GM19397 (cell line): Measurements from ENCODE around the gene TRPM4.
"Not testable (repeated sequence)": the region's sequence is repeated elsewhere in the genome, so short reads cannot be mapped to it uniquely, and the experiment has no call there.

Experiments
- ATAC-seq: cut with Tn5 transposase; IDR thresholded peaks from one replicate; pipeline ENCODE4 v1.9.1; 2021; ENCODE audit warnings: mild to moderate bottlenecking, moderate library complexity; ENCODE audit not compliant: unreplicated experiment

TRPM4 gene

DNA sequence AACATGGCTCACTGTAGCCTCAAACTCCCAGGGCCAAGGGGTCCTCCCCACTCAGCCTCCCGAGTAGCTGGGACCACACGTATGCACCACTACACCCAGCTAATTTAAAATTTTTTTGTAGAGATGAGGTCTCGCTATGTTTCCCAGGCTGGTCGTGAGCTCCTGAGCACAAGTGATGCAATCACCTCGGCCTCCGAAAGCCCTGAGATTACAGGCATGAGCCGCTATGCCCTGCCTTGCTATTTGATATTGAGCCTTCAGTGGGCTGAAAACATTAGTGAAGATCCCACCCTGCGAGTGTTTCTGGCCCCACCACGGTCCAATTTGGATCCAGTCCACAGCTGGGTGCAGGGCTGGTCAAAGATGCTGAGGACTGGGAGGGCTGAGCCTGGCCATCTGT lies 65.9 kb downstream of the TRPM4 start:
- ATAC-seq = no peak

DNA sequence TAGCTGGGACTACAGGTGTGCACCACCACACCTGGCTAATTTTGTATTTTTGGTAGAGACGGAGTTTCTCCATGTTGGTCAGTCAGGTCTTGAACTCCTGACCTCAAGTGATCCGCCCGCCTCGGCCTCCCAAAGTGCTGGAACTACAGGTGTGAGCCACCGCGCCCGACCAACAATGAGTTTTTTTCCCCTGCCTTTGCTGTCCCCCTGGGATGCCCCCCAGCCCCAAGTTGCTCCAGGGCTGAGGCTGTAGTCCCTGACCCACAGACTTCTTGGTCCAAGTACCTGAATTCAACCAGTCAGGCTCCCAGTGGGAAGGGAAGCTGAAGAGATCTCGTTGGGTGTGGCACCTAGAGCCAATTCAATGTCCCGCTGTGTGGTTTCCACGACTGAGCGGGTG lies 66.8 kb downstream of the TRPM4 start:
- ATAC-seq = not testable (repeated sequence)

DNA sequence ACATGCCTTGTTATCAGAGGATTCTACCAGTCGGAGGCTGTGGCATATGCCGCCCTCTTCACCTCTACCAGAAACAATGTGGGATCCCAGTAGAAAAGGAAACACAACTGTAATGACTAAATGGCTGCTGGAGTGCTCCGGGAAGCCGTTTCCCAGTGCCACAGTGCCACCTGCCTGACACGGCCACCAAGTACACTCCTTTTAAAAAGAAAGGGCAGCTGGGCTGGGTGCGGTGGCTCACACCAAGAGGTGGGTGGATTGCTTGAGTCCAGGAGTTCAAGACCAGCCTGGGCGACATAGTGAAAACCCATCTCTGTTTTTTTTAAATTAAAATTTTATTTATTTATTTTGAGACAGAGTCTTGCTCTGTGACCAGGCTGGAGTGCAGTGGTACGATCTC lies 67.3 kb downstream of the TRPM4 start:
- ATAC-seq = no peak

DNA sequence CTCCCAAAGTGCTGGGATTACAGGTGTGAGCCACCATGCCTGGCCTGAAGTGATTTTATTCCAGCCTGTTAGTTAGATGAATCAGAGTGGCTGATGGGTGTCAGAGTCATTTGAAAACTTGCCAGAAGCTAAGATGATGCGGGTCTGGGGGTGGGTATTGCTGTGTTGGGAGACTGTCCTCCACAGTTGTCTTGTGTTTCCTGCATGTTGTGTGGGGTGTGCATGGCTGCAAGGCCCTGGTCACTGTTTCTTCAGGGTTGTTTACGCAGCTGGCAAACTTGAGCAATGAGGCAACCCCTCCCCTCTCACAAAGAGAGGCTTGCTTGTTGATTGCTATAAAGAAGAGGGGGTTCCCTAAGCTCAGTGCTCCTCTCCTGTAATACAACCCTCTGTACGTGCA lies 71.8 kb downstream of the TRPM4 start:
- no peak for ATAC-seq

DNA sequence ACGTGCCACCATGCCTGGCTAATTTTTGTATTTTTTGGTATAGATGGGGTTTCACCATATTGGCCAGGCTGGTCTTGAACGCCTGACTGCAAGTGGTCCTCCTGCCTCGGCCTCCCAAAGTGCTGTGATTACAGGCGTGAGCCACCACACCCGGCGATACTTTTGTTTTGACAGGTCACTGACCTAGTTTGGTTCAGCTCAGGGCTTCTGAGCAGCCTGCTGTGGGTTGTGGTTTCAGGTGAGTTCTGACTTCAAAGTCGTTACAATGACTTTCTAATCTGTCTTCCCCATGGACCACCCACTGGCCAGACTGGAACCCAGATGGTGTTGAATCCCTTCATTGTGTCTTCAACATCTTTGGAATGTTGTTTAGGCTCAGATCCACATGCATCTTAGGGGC lies 73.8 kb downstream of the TRPM4 start:
- no peak for ATAC-seq

DNA sequence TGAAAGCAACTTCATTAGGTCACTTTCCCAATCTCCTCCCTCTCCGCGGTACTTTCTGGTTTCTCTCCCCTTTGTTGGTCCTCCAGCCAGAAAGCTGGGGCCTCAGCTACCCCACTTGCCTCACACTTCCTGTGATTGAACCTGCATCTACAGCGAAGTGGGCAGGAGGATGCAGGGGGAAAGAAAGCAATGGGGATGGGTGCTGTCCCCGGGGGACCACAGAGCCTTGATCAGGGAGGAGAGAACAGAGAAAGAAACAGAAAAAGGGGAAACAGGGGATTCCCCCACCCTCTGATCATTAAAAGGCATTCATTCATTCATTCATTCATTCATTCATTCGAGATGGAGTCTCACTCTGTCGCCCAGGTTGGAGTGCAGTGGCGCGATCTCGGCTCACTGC lies 74.2 kb downstream of the TRPM4 start:
- no peak for ATAC-seq

DNA sequence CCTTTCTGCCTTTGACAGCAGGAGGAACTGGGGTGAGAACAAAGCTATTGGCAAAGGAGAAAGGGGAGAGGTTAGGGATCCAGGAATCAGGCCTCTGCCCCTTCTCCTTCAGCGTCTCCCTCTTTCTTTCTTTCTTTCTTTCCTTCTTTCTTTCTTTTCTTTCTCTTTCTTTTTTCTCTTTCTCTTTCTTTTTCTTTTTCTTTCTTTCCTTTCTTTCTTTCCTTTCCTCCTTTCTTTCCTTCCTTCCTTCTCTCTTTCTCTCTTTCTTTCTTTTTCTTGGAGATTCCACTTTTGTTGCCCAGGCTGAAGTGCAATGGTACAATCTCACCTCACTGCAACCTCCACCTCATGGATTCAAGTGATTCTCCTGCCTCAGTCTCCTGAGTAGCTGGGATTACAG lies 75.6 kb downstream of the TRPM4 start:
- ATAC-seq = no peak

DNA sequence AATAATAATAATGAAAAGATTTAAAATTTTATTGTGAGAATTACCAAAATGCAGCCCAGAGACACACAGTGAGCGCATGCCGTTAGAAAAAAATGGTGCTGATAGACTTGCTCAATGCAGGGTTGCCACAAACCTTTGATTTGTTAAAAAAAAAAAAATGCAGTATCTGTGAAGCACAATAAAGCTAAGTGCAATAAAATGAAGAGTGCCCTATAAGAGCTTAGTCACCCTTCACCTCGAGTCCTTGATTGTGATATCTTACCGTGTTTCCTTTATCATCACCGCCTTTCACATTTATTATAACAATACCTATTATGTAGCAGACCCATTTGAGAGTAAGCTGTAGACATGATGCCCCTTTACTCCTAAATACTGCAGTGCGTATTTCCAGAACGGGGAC lies 84.2 kb downstream of the TRPM4 start:
- ATAC-seq = no peak

DNA sequence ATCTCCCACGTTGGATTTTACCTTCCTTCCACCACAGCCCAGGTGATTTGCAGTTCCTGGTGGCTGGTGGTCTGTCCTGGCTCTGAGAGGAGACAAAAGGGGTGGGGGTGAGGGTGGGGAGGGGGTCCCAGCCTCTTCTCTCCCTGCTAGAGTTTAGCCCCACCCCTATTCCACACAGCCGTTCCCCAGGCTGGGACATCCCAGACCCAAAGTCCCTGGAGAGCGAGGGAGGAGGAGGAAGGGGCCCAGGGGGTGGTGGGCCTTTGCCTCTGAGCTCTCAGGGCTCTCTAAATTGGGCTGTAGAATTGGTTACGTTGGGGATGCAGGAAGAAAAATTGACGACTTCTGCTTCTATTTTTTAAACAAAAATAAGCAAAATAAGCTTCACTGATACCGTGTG lies 85.5 kb downstream of the TRPM4 start:
- no peak for ATAC-seq

DNA sequence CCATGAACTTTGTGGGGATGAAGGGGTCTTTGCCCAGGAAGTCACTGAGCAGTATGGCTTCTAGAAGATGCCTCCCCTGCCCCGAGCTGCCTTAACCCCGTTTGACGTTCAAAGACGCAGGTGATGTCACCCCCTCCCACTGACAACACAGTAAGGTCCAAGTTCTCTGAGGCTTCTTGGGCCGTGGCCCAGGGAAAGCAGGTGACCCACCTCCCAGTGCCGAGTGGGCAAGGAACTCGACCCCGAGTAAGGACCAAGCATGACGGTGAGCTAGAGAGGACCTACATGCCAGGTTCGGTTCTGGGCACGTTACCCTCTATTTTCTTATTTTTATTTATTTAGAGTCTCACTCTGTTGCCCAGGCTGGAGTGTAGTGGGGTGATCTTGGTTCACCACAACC lies 86.1 kb downstream of the TRPM4 start:
- ATAC-seq = no peak

DNA sequence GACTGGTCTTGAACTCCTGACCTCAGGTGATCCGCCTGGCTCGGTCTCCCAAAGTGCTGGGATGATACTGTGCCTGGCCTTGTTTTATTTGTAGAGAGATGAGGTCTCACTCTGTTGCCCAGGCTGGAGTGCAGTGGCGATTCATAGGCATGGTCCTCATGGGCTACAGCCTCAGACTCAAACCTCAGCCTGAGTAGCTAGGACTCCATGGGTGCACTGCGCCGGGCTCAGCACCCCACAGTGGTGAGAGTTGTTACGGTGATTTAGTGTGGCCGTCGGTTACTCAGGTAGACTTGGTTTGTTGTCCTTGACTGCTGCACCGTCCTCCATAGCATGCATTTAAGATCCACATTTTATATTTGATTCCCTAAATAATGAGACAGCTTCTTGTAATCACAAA lies 86.7 kb downstream of the TRPM4 start:
- ATAC-seq = no peak

DNA sequence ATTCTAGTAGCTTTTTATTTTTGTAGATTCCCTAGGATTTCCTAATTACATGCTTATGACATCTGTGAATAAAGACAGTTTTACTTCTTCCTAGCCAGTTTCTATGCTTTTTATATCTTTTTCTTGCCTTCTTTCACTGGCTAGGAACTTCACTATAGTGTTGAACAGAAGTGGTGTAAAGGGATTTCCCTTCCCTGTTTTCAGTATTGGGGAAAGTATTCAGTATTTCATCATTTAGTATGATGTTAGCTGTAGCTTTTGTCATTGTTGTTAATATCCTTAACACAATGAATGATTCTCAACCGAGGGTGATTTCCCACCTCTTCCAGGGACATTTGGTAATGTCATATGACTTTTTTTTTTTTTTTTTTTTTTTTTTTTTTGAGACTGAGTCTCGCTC lies 90.1 kb downstream of the TRPM4 start:
- no peak for ATAC-seq

DNA sequence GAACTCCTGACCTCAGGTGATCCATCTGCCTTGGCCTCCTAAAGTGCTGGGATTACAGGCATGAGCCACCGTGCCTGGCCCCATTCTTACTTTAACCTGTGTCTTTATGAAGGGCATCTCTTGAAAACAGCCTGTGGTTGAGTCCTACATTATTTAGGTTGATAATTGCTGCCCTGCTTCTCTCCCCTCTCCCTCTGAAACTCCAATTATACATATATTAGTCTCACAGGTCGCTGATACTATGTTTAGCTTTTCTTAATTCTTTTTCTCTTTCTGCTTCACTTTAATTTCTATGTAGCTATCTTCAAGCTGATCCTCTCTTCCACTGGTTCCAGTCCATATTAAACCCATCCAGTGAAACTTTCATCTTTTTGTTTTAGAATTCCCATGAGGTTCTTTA lies 92.3 kb downstream of the TRPM4 start:
- ATAC-seq = no peak

DNA sequence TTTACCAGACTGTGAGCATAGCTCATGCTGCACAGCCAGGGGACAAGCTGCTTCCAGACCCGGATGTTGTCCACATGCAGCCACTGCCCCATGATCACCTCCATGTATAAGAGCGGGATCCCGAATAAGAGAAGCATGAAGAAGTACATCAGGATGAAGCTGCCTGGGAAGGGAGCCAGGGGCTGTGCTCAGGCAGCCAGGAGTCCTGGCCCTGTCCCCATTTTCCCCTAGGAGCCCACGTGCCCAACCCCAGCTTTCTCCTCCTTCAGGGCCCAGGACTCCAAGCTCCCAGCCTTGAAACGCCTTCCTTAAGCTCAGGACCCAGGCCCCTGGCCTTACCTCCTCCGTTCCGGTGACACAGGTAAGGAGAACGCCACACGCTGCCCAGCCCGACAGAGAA lies 98.1 kb downstream of the TRPM4 start:
- ATAC-seq = no peak

DNA sequence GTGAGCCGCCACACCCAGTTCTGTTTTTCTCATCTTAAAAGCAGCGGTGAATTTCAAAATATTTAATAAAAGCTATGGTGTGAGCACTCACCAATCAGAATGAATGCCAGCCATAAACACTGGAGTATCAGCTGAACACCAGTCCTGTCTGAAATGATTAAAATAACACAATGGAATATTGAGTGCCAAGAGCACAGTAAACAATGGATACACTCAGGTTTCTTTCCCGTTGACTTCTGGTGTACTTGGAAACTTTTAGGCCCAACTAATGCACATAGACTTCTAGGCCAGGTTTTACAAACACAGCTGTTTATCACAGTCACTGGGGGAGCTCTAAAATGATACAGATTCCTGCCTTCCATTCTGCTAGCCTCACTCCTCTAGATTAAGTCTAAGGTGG lies 99.1 kb downstream of the TRPM4 start:
- ATAC-seq = no peak
